Uterus (tissue), 2 donors: ENCODE data around the gene PDE4B.

Experiments used
- CTCF ChIP-seq, 4 experiments: fragments of 200-600 bp in 2 of 4; fragments of 450-650 bp in 2 of 4; sonication (generic) in 2 of 4; IDR thresholded peaks; one replicate each; pipeline ENCODE4 v1.5.1; 2016 to 2019; ENCODE audit warnings: antibody characterized with exemption in 4 of 4, mild to moderate bottlenecking in 2 of 4, moderate library complexity in 1 of 4
- POLR2A ChIP-seq, 2 donors: fragments of 450-650 bp; IDR thresholded peaks; one replicate each; pipeline ENCODE4 v1.6.1; 2016; ENCODE audit warnings: antibody characterized with exemption in 2 of 2, mild to moderate bottlenecking in 1 of 2, moderate library complexity in 1 of 2

GRCh38 chr1:66348776-66349175, 556.1 kb downstream of the PDE4B start:
- TF ChIP-seq CTCF (IDR thresholded peaks at IDR 0.05): no peak
- no peak for TF ChIP-seq POLR2A (IDR thresholded peaks at IDR 0.05)
